SK-N-SH (cell line): ENCODE results near the gene CALCOCO1. TPM values are rescaled to one million over a fixed set of nuclear protein-coding genes. Genes with fewer than 3 reads are reported as not detected.
A peak's percentile ranks its signal among the peaks of the same experiment; 100 is the strongest.

Experiments used
- CTCF ChIA-PET: fragments of 300-600, 350-600 bp; formaldehyde crosslinking; extraction: SDS; loops from one replicate; lab custom pipeline; 2021; lab: Yijun Ruan, JAX
- POLR2A ChIA-PET: fragments of 350-600 bp; sonication (Branson Sonifier 250); formaldehyde crosslinking; extraction: SDS; loops from one replicate; lab custom pipeline; 2020; ENCODE audit warnings: antibody characterized with exemption, inconsistent platforms; lab: Yijun Ruan, JAX
- DNase-seq: peaks from one replicate; pipeline ENCODE4 v3.0.0; 2012
- H2AFZ ChIP-seq: fragments of 200-600 bp; sonication (generic); 2 replicates; pipeline ENCODE4 v1.8.1; 2016; ENCODE audit warnings: antibody characterized with exemption, mild to moderate bottlenecking, low read depth
- H3F3A ChIP-seq: fragments of 200-600 bp; sonication (generic); replicated peaks from 2 replicates; pipeline ENCODE3; 2016; ENCODE audit warnings: antibody characterized with exemption, mild to moderate bottlenecking; ENCODE audit not compliant: insufficient read depth
- H3K27ac ChIP-seq, 2 experiments: fragments of 200-500 bp in 1 of 2; fragments of 200-600 bp in 1 of 2; sonication (Bioruptor generic) in 1 of 2; sonication (generic), shearing (Covaris generic) in 1 of 2; 2 replicates each; pipeline versions ENCODE4 v1.5.1 to v1.6.1; 2014 to 2016; ENCODE audit warnings: low read depth in 2 of 2, inconsistent platforms in 1 of 2, low read length in 1 of 2, mild to moderate bottlenecking in 1 of 2, mixed read lengths in 1 of 2
- H3K27me3 ChIP-seq: fragments of 200-600 bp; sonication (generic), shearing (Covaris generic); 2 replicates; pipeline ENCODE4 v1.6.1; 2016; ENCODE audit warnings: mixed run types; ENCODE audit not compliant: insufficient read depth
- H3K36me3 ChIP-seq, 2 experiments: fragments of 200-500 bp in 1 of 2; fragments of 200-600 bp in 1 of 2; sonication (Bioruptor generic) in 1 of 2; sonication (generic) in 1 of 2; replicated peaks in 1 of 2; 2 replicates each; pipeline versions ENCODE3 to v1.5.1; 2014 to 2016; ENCODE audit warnings: low read length in 1 of 2, mild to moderate bottlenecking in 1 of 2; ENCODE audit not compliant: insufficient read depth in 2 of 2, control insufficient read depth in 1 of 2
- H3K4me1 ChIP-seq, 2 experiments: fragments of 200-500 bp in 1 of 2; fragments of 200-600 bp in 1 of 2; sonication (Bioruptor generic) in 1 of 2; sonication (generic), shearing (Covaris generic) in 1 of 2; 2 replicates each; pipeline versions ENCODE4 v1.5.1 to v1.6.1; 2014 to 2016; ENCODE audit warnings: low read depth in 1 of 2, low read length in 1 of 2, mixed run types in 1 of 2; ENCODE audit not compliant: insufficient read depth in 2 of 2, control insufficient read depth in 1 of 2
- H3K4me2 ChIP-seq: fragments of 200-600 bp; sonication (generic), shearing (Covaris generic); 2 replicates; pipeline ENCODE4 v1.6.1; 2017; ENCODE audit warnings: mixed run types
- H3K4me3 ChIP-seq, 2 experiments: fragments of 200-500 bp in 1 of 2; fragments of 200-600 bp in 1 of 2; sonication (Bioruptor generic) in 1 of 2; sonication (generic), shearing (Covaris generic) in 1 of 2; 2 replicates each; pipeline versions ENCODE4 v1.5.1 to v1.8.1; 2014 to 2016; ENCODE audit warnings: low read depth in 2 of 2, inconsistent platforms in 1 of 2, low read length in 1 of 2, mild to moderate bottlenecking in 1 of 2, mixed read lengths in 1 of 2, moderate library complexity in 1 of 2
- H3K79me2 ChIP-seq: fragments of 200-600 bp; sonication (generic); 2 replicates; pipeline ENCODE4 v1.8.1; 2017; ENCODE audit warnings: mild to moderate bottlenecking; ENCODE audit not compliant: insufficient read depth
- H3K9ac ChIP-seq: fragments of 200-600 bp; sonication (generic); 2 replicates; pipeline ENCODE4 v1.6.1; 2017; ENCODE audit warnings: mixed run types
- H3K9me2 ChIP-seq: fragments of 200-600 bp; sonication (generic); 2 replicates; pipeline ENCODE4 v1.6.1; 2017; ENCODE audit warnings: mixed run types
- H3K9me3 ChIP-seq: fragments of 200-600 bp; sonication (generic); 2 replicates; pipeline ENCODE4 v1.6.1; 2017; ENCODE audit warnings: mixed run types, mild to moderate bottlenecking, moderate library complexity
- H4K20me1 ChIP-seq: fragments of 200-600 bp; sonication (generic); 2 replicates; pipeline ENCODE4 v1.6.1; 2017; ENCODE audit warnings: mild to moderate bottlenecking, mixed run types; ENCODE audit not compliant: insufficient read depth
- CHD2 ChIP-seq: fragments of 150-350 bp; IDR thresholded peaks from 2 replicates; pipeline ENCODE4 v1.6.1; 2018; ENCODE audit warnings: low read length; ENCODE audit not compliant: partially characterized antibody
- ELF1 ChIP-seq: IDR thresholded peaks from 2 replicates; pipeline ENCODE4 v1.4.0; 2012
- EP300 ChIP-seq, 2 experiments: IDR thresholded peaks; 2 replicates each; pipeline versions ENCODE4 v1.4.0 to v1.6.1; 2012; ENCODE audit warnings: borderline replicate concordance in 1 of 2, low read depth in 1 of 2, low read length in 1 of 2
- GABPA ChIP-seq: IDR thresholded peaks from 2 replicates; pipeline ENCODE4 v1.4.0; 2012; ENCODE audit warnings: low read depth, mild to moderate bottlenecking
- MEF2A ChIP-seq: IDR thresholded peaks from 2 replicates; pipeline ENCODE4 v1.4.0; 2012; ENCODE audit warnings: low read depth, borderline replicate concordance
- MXI1 ChIP-seq: IDR thresholded peaks from 2 replicates; pipeline ENCODE4 v1.6.1; 2012; ENCODE audit warnings: mild to moderate bottlenecking, low read depth, low read length, improper control_type of control experiment
- NFIC ChIP-seq: IDR thresholded peaks from 2 replicates; pipeline ENCODE4 v1.4.0; 2012; ENCODE audit warnings: borderline replicate concordance
- POLR2AphosphoS5 ChIP-seq: IDR thresholded peaks from 2 replicates; pipeline ENCODE4 v1.6.1; 2012; ENCODE audit warnings: low read depth, low read length
- RCOR1 ChIP-seq: fragments of 150-350 bp; IDR thresholded peaks from 2 replicates; pipeline ENCODE4 v1.6.1; 2017; ENCODE audit warnings: antibody characterized with exemption, low read length
- SIN3A ChIP-seq: IDR thresholded peaks from 2 replicates; pipeline ENCODE4 v1.6.1; 2012; ENCODE audit warnings: low read depth, mild to moderate bottlenecking, low read length, moderate library complexity, borderline replicate concordance
- TCF12 ChIP-seq: IDR thresholded peaks from 2 replicates; pipeline ENCODE4 v1.4.0; 2012
- YY1 ChIP-seq: IDR thresholded peaks from 2 replicates; pipeline ENCODE4 v1.4.0; 2012; ENCODE audit warnings: low read depth, mild to moderate bottlenecking
- WGBS: methylation state at CpG from one replicate; pipeline ENCODE4 v1.1.6; 2017; ENCODE audit warnings: low lambda C conversion rate; 5-methylcytosine and 5-hydroxymethylcytosine counted together
- polyA plus RNA-seq, 3 experiments: library from polyadenylated mRNA; depleted of rRNA; stranded (reverse); fragments of >200 nt; gene quantifications; 2 replicates each; pipeline ENCODE4 v1.2.3, GENCODE V29; 2012
- TF ChIP-seq, protein P1 (sequence below): IDR thresholded peaks from 2 replicates; pipeline ENCODE4 v1.4.0; 2012; ENCODE audit warnings: low read depth, borderline replicate concordance
- TF ChIP-seq, protein P2 (sequence below): IDR thresholded peaks from 2 replicates; pipeline ENCODE4 v1.4.0; 2012; ENCODE audit warnings: low read depth

The CALCOCO1 gene, protein sequence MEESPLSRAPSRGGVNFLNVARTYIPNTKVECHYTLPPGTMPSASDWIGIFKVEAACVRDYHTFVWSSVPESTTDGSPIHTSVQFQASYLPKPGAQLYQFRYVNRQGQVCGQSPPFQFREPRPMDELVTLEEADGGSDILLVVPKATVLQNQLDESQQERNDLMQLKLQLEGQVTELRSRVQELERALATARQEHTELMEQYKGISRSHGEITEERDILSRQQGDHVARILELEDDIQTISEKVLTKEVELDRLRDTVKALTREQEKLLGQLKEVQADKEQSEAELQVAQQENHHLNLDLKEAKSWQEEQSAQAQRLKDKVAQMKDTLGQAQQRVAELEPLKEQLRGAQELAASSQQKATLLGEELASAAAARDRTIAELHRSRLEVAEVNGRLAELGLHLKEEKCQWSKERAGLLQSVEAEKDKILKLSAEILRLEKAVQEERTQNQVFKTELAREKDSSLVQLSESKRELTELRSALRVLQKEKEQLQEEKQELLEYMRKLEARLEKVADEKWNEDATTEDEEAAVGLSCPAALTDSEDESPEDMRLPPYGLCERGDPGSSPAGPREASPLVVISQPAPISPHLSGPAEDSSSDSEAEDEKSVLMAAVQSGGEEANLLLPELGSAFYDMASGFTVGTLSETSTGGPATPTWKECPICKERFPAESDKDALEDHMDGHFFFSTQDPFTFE
- 72.1 and 130 TPM in 2 replicates for polyA plus RNA-seq (2012; rRNA removed)
- polyA plus RNA-seq (2012; cell fraction: cytosol; rRNA removed), result 43.0 and 60.7 TPM in 2 replicates
- 261 and 365 TPM in 2 replicates for polyA plus RNA-seq (2012; cell fraction: nucleus; rRNA removed)

DNA sequence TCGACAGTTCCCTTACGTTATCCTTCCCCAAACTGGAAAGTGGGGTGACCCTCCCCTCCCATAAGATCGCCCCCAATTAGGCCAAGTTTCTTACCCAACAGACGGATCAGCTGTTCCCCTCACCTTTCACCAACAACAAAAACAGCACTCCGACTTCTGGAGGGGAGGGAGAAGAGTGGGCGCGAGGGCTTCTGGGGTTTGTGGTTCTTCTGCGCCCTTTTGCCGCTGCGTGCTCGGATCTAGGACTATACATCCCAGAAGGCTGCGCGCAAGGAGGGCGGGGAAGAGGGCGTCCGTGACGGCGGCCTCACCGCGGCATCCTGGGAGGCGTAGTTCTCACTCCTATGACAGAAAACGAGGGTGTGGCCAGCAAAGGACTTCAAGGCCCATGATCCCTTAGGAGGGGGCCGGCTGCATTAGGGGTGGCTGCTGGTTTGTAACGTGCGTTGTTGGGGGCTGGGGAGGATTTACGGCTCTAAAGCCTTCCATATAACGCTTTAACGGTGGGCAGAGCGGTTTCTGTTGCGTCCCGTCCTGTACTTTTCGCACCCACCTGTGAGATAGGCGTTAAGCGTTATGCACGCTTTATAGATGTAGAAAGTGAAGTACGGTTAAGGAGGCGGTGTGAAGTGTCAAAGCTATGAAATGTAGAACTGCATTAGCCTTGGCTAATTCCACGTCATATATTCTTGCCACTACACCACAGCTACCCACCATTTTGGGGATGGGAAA lies at the start of gene CALCOCO1:
CALCOCO1 (minus strand) TSS at position 143 of the 732 bp plus-strand sequence. CDS start 2,210 bp downstream, outside the sequence.
- Histone ChIP-seq H3K9me3 (no peaks in the 10 kb centered on the region), H3K79me2 (0 out of 2 replicates have a peak, but pooled peaks cover 7% of the 10 kb centered on the region), H3K27ac (peak within 1 kb of the TSS in 1 of 2 experiments; percentile 79; a peak in 2 of 4 replicates), H3K4me3 (peak within 1 kb of the TSS; percentile 83 to 93), H3K27me3 (peaks cover 6% of the 10 kb centered on the region; the same call in 1 of the 2 replicates), H3K36me3 (peaks cover 9 to 13% of the 10 kb centered on the region in 2 experiments), H3K4me1 (peaks cover 5 to 12% of the 10 kb centered on the region in 2 experiments; a peak in 3 of 4 replicates), H4K20me1 (no peaks in the 10 kb centered on the region), H2AFZ (peak within 1 kb of the TSS; percentile 93), H3K9me2 (no peaks in the 10 kb centered on the region), H3K4me2 (peak within 1 kb of the TSS; percentile 87), H3K9ac (peak within 1 kb of the TSS; percentile 63)
- ChIA-PET POLR2A (interaction anchor here (1.6 kb wide), 1 partner anchor 19 kb away, joined by 5 read pairs; no protein-coding TSS in a partner anchor), CTCF (interaction anchor here (0.8 to 19.3 kb wide), 7 partner anchors 10 to 25 kb away, joined by 3 to 356 read pairs (median 7); no protein-coding TSS in a partner anchor)
- 4% methylated on average over 33 of the region's 38 CpGs for WGBS
- TF ChIP-seq RCOR1, result 0 out of 2 replicates have a peak, but pooled peaks have one; percentile 20
- TF ChIP-seq EP300 (IDR thresholded peaks at IDR 0.05; ENCODE audit: borderline replicate concordance in 1 of 2, low read depth in 1 of 2, low read length in 1 of 2), result no peak
- peak; percentile 39; the same call in 1 of the 2 replicates for TF ChIP-seq TCF12
- TF ChIP-seq MXI1, result peak; percentile 81
- peak; percentile 74 for TF ChIP-seq YY1
- TF ChIP-seq SIN3A, result peak; percentile 56; the same call in 1 of the 2 replicates
- TF ChIP-seq ELF1, result peak; percentile 49; the same call in 1 of the 2 replicates
- TF ChIP-seq MEF2A, result no peak
- TF ChIP-seq, protein P1, sequence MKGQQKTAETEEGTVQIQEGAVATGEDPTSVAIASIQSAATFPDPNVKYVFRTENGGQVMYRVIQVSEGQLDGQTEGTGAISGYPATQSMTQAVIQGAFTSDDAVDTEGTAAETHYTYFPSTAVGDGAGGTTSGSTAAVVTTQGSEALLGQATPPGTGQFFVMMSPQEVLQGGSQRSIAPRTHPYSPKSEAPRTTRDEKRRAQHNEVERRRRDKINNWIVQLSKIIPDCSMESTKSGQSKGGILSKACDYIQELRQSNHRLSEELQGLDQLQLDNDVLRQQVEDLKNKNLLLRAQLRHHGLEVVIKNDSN, result peak; percentile 56; the same call in 1 of the 2 replicates
- TF ChIP-seq GABPA, result peak; percentile 46
- TF ChIP-seq CHD2, result peak; percentile 97
- TF ChIP-seq POLR2AphosphoS5, result peak; percentile 66; the same call in 1 of the 2 replicates
- no peak for TF ChIP-seq NFIC
- TF ChIP-seq, protein P2, sequence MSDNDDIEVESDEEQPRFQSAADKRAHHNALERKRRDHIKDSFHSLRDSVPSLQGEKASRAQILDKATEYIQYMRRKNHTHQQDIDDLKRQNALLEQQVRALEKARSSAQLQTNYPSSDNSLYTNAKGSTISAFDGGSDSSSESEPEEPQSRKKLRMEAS, result peak; percentile 56; the same call in 1 of the 2 replicates
- TF ChIP-seq, all 33 proteins: peak for 11
- peak; percentile 96 for DNase-seq
- H3F3A ChIP-seq, result no peaks in the 10 kb centered on the region
